WTC11 (cell line): ENCODE data around the gene ADGB. TPM values are rescaled to one million over a fixed set of nuclear protein-coding genes. Genes with fewer than 3 reads are reported as not detected.
"Not testable (repeated sequence)": the region's sequence is repeated elsewhere in the genome, so short reads cannot be mapped to it uniquely, and the experiment has no call there.

Experiments
- ATAC-seq: fragments of 200-7000 bp; cut with Tn5 transposase; 2 replicates; pipeline ENCODE4 v1.10.0; 2021; ENCODE audit warnings: mild to moderate bottlenecking, moderate library complexity
- CTCF ChIA-PET: fragments of 300-600 bp; sonication (Branson Sonifier 250); formaldehyde crosslinking; loops from one replicate; lab custom pipeline; 2021; ENCODE audit warnings: antibody characterized with exemption; lab: Charles Lee
- POLR2A ChIA-PET: fragments of 350-600 bp; sonication (Branson Sonifier 250); formaldehyde crosslinking; loops from one replicate; lab custom pipeline; 2021; ENCODE audit warnings: antibody characterized with exemption; lab: Charles Lee
- DNase-seq: peaks from one replicate; pipeline ENCODE4 v3.0.0; 2021; ENCODE audit warnings: low spot score
- H3K27ac Mint-ChIP-seq: 2 replicates; pipeline ENCODE4 v1.8.0; 2021; ENCODE audit warnings: mixed read lengths
- H3K27me3 Mint-ChIP-seq: 2 replicates; pipeline ENCODE4 v1.8.0; 2021; ENCODE audit warnings: low read depth, mild to moderate bottlenecking, moderate library complexity, mixed read lengths
- H3K36me3 Mint-ChIP-seq: 2 replicates; pipeline ENCODE4 v1.8.0; 2021; ENCODE audit warnings: mixed read lengths
- H3K4me1 Mint-ChIP-seq: 2 replicates; pipeline ENCODE4 v1.8.0; 2022; ENCODE audit warnings: mixed read lengths
- H3K4me3 Mint-ChIP-seq: 2 replicates; pipeline ENCODE4 v1.8.0; 2021; ENCODE audit warnings: mild to moderate bottlenecking, moderate library complexity, mixed read lengths
- H3K9me3 Mint-ChIP-seq: 2 replicates; pipeline ENCODE4 v1.8.0; 2021; ENCODE audit warnings: mixed read lengths
- CREB1 ChIP-seq: sonication (generic); formaldehyde crosslinking; IDR thresholded peaks from 2 replicates; pipeline ENCODE4 v1.8.0; 2023; ENCODE audit warnings: mild to moderate bottlenecking, missing genetic modification reagents
- EMX1 ChIP-seq: fragments of 250-450 bp; sonication (Bioruptor Pico); IDR thresholded peaks from 2 replicates; pipeline ENCODE4 v1.8.0; 2021; ENCODE audit warnings: mild to moderate bottlenecking
- ERG ChIP-seq: fragments of 250-450 bp; sonication (Bioruptor Pico); IDR thresholded peaks from 2 replicates; pipeline ENCODE4 v1.8.0; 2021; ENCODE audit warnings: mild to moderate bottlenecking
- FOXK1 ChIP-seq: sonication (generic); formaldehyde crosslinking; IDR thresholded peaks from 2 replicates; pipeline ENCODE4 v1.8.0; 2022; ENCODE audit warnings: mild to moderate bottlenecking, moderate library complexity, missing genetic modification reagents
- HMGA2 ChIP-seq: fragments of 250-450 bp; sonication (Bioruptor Pico); IDR thresholded peaks from 2 replicates; pipeline ENCODE4 v1.4.0; 2021; ENCODE audit warnings: mild to moderate bottlenecking, moderate library complexity
- HMGXB4 ChIP-seq: sonication (generic); formaldehyde crosslinking; IDR thresholded peaks from 2 replicates; pipeline ENCODE4 v1.8.1; 2023; ENCODE audit warnings: mild to moderate bottlenecking, moderate library complexity, missing genetic modification reagents
- IRF2 ChIP-seq: sonication (generic); formaldehyde crosslinking; IDR thresholded peaks from 2 replicates; pipeline ENCODE4 v1.8.0; 2022; ENCODE audit warnings: low read depth, missing genetic modification reagents, borderline replicate concordance
- MXD4 ChIP-seq: fragments of 250-450 bp; sonication (Bioruptor Pico); IDR thresholded peaks from 2 replicates; pipeline ENCODE4 v1.8.0; 2021; ENCODE audit warnings: mild to moderate bottlenecking, moderate library complexity, borderline replicate concordance
- MYBL2 ChIP-seq: sonication (generic); formaldehyde crosslinking; IDR thresholded peaks from 2 replicates; pipeline ENCODE4 v1.8.1; 2023; ENCODE audit warnings: mild to moderate bottlenecking, moderate library complexity, missing genetic modification reagents
- NFYB ChIP-seq: sonication (generic); formaldehyde crosslinking; conservative IDR thresholded peaks from 2 replicates; pipeline ENCODE4 v1.8.0; 2022; ENCODE audit warnings: low read depth, missing genetic modification reagents
- RELA ChIP-seq: sonication (generic); formaldehyde crosslinking; IDR thresholded peaks from 2 replicates; pipeline ENCODE4 v1.8.1; 2022; ENCODE audit warnings: missing genetic modification reagents, mild to moderate bottlenecking, borderline replicate concordance
- SMAD4 ChIP-seq: sonication (generic); formaldehyde crosslinking; IDR thresholded peaks from 2 replicates; pipeline ENCODE4 v1.8.0; 2022; ENCODE audit warnings: mild to moderate bottlenecking, missing genetic modification reagents
- ZNF121 ChIP-seq: sonication (generic); formaldehyde crosslinking; IDR thresholded peaks from 2 replicates; pipeline ENCODE4 v1.8.0; 2023; ENCODE audit warnings: missing genetic modification reagents
- ZNF219 ChIP-seq: sonication (generic); formaldehyde crosslinking; IDR thresholded peaks from 2 replicates; pipeline ENCODE4 v1.8.0; 2023; ENCODE audit warnings: missing genetic modification reagents, mild to moderate bottlenecking, borderline replicate concordance
- ZNF232 ChIP-seq: sonication (generic); formaldehyde crosslinking; IDR thresholded peaks from 2 replicates; pipeline ENCODE4 v1.8.0; 2022; ENCODE audit warnings: mild to moderate bottlenecking, missing genetic modification reagents
- ZNF317 ChIP-seq: sonication (generic); formaldehyde crosslinking; IDR thresholded peaks from 2 replicates; pipeline ENCODE4 v1.8.1; 2023; ENCODE audit warnings: low read depth, mild to moderate bottlenecking, moderate library complexity, missing genetic modification reagents, borderline replicate concordance
- ZNF425 ChIP-seq: fragments of 250-450 bp; sonication (Bioruptor Pico); conservative IDR thresholded peaks from 2 replicates; pipeline ENCODE4 v1.9.0; 2021; ENCODE audit warnings: mild to moderate bottlenecking
- ZSCAN18 ChIP-seq: fragments of 250-450 bp; sonication (Bioruptor Pico); IDR thresholded peaks from 2 replicates; pipeline ENCODE4 v2.1.2; 2022; ENCODE audit warnings: mild to moderate bottlenecking, moderate library complexity
- total RNA-seq: library from RNA; stranded (reverse); gene quantifications from 3 replicates; pipeline ENCODE4 v1.2.3, GENCODE V29; 2021
- TF ChIP-seq, protein P1 (sequence below): sonication (generic); formaldehyde crosslinking; IDR thresholded peaks from 2 replicates; pipeline ENCODE4 v1.8.0; 2022; ENCODE audit warnings: mild to moderate bottlenecking, missing genetic modification reagents
- TF ChIP-seq, protein P2 (sequence below): sonication (generic); formaldehyde crosslinking; conservative IDR thresholded peaks from 2 replicates; pipeline ENCODE4 v1.8.1; 2023; ENCODE audit warnings: mild to moderate bottlenecking, low read depth, missing genetic modification reagents, moderate library complexity

ADGB gene
- total RNA-seq, 1 experiment from 2014 or later = not detected

DNA sequence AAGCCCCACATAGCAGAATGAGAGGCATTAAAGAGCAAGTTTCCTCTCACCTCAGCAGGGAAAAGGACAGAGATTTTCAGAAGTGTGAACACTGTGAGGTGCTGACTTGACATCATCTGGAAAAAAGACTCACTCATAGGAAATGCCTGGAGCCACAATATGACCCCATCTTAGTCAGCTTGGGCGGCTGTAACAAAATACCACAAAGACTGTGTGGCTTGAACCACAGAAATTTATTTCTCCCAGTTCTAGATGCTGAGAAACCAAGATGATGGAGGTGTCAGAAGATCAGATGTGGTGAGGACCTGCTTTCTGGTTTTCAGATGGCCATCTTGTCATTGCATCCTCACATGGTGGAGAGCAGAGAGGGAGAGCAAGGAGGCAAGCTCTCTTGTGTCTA lies 253.1 kb downstream of the ADGB start:
- no peaks in the 10 kb centered on the region for H3K27me3 Mint-ChIP-seq
- TF ChIP-seq SMAD4 (CRISPR knock-in tag) (no peak), ZNF232 (no peak), MYBL2 (no peak), NFYB (no peak), IRF2 (CRISPR knock-in tag) (no peak), HMGXB4 (CRISPR knock-in tag) (no peak), ERG (CRISPR knock-in tag) (no peak), MXD4 (CRISPR knock-in tag) (no peak), ZNF219 (CRISPR knock-in tag) (no peak), EMX1 (no peak), RELA (CRISPR knock-in tag) (no peak)
- ATAC-seq (no peak), DNase-seq (no peak)
- ChIA-PET POLR2A (no interaction called here), CTCF (no interaction called here)
- H3K4me3 Mint-ChIP-seq = no peak overlapping the region
- H3K36me3 Mint-ChIP-seq = 0 out of 2 replicates have a peak, but pooled peaks cover 2% of the 10 kb centered on the region
- peaks cover 17% of the 10 kb centered on the region for H3K9me3 Mint-ChIP-seq
- no peak overlapping the region for H3K27ac Mint-ChIP-seq
- peaks cover 8% of the 10 kb centered on the region for H3K4me1 Mint-ChIP-seq

GRCh38 chr6:146854521-146855255 lies 255.9 kb downstream of the ADGB start:
- H3K27me3 Mint-ChIP-seq, POLR2A ChIA-PET, H3K4me3 Mint-ChIP-seq, CTCF ChIA-PET, H3K36me3 Mint-ChIP-seq, H3K27ac Mint-ChIP-seq, DNase-seq, ATAC-seq: not testable (repeated sequence)
- Mint-ChIP-seq H3K9me3 (peaks cover 17% of the 10 kb centered on the region), H3K4me1 (peaks cover 16% of the 10 kb centered on the region)

GRCh38 chr6:146855889-146856288 lies 257.1 kb downstream of the ADGB start:
- Mint-ChIP-seq H3K36me3 (0 out of 2 replicates have a peak, but pooled peaks cover 2% of the 10 kb centered on the region), H3K27me3 (no peaks in the 10 kb centered on the region), H3K27ac (no peak overlapping the region), H3K4me1 (peaks cover 7% of the 10 kb centered on the region), H3K4me3 (no peak overlapping the region), H3K9me3 (peaks cover 14% of the 10 kb centered on the region)
- DNase-seq (no peak), ATAC-seq (no peak)
- ChIA-PET POLR2A (no interaction called here), CTCF (no interaction called here)
- TF ChIP-seq ERG (CRISPR knock-in tag) (no peak), HMGA2 (CRISPR knock-in tag) (no peak), ZNF425 (CRISPR knock-in tag) (no peak), ZNF317 (CRISPR knock-in tag) (no peak), FOXK1 (CRISPR knock-in tag) (no peak), ZNF121 (CRISPR knock-in tag) (no peak), CREB1 (no peak), IRF2 (CRISPR knock-in tag) (no peak), ZSCAN18 (CRISPR knock-in tag) (no peak)
- TF ChIP-seq, protein P1, sequence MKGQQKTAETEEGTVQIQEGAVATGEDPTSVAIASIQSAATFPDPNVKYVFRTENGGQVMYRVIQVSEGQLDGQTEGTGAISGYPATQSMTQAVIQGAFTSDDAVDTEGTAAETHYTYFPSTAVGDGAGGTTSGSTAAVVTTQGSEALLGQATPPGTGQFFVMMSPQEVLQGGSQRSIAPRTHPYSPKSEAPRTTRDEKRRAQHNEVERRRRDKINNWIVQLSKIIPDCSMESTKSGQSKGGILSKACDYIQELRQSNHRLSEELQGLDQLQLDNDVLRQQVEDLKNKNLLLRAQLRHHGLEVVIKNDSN (CRISPR knock-in tag) = no peak
- TF ChIP-seq, protein P2, sequence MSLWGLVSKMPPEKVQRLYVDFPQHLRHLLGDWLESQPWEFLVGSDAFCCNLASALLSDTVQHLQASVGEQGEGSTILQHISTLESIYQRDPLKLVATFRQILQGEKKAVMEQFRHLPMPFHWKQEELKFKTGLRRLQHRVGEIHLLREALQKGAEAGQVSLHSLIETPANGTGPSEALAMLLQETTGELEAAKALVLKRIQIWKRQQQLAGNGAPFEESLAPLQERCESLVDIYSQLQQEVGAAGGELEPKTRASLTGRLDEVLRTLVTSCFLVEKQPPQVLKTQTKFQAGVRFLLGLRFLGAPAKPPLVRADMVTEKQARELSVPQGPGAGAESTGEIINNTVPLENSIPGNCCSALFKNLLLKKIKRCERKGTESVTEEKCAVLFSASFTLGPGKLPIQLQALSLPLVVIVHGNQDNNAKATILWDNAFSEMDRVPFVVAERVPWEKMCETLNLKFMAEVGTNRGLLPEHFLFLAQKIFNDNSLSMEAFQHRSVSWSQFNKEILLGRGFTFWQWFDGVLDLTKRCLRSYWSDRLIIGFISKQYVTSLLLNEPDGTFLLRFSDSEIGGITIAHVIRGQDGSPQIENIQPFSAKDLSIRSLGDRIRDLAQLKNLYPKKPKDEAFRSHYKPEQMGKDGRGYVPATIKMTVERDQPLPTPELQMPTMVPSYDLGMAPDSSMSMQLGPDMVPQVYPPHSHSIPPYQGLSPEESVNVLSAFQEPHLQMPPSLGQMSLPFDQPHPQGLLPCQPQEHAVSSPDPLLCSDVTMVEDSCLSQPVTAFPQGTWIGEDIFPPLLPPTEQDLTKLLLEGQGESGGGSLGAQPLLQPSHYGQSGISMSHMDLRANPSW (CRISPR knock-in tag) = no peak
